GM19023 (cell line): Measurements from ENCODE around the gene TUBA1A.
"Not testable (repeated sequence)": the region's sequence is repeated elsewhere in the genome, so short reads cannot be mapped to it uniquely, and the experiment has no call there.

Experiments
- ATAC-seq: cut with Tn5 transposase; IDR thresholded peaks from one replicate; pipeline ENCODE4 v1.9.1; 2021; ENCODE audit warnings: mild to moderate bottlenecking, moderate library complexity; ENCODE audit not compliant: unreplicated experiment

TUBA1A gene

DNA sequence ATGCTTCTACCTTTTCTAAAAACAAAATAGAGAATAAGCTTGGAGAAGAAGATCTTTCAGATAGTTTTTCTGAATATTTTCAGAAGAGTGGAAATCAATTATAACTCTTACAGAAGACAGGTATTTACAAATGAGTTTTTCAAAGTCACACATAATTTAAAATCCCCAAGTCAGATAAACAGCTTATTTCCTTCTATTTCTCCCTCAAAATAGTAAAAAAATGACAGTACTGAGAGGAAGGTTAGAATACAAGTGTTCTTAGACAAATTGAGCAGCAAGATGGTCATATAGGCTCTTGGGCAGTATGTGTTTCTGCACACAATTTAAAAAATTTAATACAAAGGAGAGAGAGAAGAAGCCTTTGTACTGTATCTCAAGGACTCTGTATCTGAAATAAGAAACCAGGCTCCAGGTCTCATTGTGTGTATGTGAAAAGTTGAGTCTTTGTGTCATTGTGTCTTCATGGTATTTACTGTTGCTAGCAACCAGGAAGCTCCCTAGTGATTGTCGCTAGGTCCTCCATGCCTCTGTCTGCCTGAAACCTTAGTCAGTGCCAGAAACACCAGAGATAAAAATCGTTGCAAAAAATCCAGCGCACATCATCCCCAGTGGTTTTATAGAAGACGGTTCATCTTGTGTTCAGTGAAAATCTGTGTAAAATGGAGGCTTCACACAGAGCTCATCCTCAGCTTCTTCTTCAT is 12.9 kb upstream of the TUBA1A start:
- ATAC-seq: no peak

DNA sequence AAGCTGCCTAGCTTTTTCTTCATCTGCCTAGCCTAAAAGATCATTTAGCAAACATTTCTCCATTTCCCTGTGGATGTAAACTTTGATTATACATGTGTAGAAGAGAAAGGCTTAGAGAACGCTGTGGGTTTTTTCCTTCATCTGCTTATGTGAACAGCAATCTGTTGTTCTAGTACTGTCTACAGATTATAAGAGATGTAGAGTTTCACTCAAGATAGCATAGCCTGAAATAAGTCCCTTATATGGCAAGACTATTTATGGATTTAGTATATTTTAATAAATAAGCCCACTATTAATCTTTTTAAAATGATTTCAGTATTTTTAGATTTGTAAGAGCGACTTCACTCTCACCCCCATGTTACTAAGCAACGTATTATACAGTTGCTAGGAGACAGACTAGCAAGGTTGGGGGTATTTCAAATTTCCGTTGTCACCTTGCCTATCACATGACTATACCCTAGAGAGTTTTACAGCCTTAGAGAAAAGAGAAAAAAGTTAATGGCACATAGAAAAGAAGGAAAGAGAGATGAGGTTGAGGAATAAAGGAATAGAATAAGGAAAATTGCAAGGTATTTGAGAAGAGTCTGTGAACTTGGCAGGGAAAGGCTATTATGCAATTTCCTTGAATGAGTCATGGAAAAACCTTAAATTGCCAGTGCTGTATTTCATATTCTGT is 12.2 kb upstream of the TUBA1A start:
- ATAC-seq: no peak

DNA sequence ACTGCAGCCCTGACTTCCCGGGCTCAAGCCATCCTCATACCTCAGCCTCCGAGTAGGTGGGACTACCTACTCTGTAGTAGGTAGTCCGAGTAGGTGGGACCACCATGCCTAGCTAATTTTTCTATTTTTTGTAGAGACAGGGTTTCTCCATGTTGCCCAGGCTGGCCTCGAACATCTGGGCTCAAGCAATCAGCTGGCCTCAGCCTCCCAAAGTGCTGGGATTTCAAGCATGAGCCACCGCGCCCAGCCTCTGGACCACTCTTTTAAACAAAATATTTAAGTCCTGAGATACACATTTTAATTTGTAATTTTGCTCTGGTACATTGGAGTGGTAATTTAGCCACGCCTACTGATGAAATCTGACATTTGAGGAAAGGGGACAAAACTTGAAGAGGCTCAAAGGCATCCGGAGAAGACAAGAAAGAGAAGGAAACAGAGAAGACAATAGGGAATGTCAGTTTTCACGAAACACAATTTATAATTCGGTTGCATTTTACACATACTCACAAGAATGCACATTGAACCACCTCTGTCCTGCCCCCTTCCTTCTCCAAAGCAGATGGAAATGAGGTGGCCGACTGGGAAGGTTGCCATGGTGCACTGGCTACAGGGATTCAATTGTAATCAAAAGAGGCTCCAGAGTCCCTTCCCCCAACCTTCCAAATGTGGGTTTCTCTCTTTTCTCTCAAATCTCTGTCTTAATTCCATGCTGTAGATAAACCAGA is 9.7 kb upstream of the TUBA1A start:
- ATAC-seq: no peak

DNA sequence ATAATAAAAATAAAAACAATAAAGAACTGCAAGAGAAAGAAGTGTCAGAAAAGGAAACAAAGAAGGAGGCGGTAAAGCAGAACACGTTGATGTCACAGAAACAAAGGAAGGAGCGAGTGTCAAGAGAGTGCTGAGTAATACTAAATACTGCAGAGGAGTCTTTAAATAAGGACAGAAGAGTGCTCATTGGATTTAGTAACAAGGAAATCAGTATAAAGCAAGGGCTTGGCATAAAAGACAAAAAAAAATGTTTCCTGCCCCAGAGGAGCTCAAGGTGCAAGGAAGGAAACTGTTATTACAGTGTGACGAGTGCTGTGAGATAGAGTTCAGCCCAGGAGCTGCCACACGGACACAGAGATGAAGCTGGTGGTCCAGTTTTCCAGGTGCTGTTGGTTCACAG is 8.4 kb upstream of the TUBA1A start:
- ATAC-seq: no peak

DNA sequence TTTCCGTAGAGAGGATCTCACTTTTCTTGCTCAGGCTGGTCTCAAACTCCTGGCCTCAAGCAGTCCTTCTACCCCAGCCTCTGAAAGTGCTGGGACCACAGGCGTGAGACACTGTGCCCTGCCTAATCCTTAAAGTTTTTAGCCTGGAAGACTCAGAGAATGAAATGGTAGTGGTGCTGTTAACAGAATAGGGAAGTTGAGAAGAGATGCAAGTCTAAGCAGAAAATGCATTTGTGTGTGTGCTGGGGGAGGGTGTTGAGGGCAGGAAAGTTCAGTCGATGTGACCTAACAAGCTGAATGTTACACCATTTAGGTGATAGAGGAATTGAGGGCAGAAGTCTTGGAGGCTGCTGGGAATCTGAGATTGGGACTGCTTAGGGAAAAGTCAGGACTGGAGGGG is 6.9 kb upstream of the TUBA1A start:
- no peak for ATAC-seq

DNA sequence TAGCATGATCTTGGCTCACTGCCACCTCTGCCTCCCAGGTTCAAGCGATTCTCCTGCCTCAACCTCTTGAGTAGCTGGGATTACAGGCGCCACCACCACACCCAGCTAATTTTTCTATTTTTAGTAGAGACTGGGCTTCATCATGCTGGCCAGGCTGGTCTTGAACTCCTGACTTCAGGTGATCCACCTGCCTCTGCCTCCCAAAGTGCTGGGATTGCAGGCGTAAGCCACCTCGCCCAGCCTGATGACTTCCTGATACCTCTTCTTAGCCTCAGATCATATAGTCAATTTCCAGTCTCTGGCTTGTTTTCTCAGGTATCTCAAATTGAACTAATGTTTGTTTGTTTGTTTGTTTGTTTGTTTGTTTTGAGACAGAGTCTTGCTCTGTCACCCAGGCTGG is 4.9 kb upstream of the TUBA1A start:
- ATAC-seq: not testable (repeated sequence)

DNA sequence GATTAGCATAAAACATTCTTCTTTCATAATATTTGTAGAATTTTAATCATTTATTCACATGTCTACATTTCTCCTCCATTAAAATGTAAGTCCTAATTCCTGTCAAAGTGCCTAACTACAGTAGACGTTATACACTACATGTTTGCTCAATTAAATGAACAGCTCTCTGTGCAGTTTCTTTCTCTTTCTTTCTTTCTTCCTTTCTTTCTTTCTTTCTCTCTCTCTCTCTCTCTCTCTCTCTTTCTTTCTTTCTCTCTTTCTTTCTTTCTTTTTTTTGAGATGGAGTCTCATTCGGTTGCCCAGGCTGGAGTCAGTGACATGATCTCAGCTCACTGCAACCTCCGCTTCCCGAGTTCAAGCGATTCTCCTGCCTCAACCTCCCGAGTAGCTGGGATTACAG is 2.6 kb upstream of the TUBA1A start:
- not testable (repeated sequence) for ATAC-seq

DNA sequence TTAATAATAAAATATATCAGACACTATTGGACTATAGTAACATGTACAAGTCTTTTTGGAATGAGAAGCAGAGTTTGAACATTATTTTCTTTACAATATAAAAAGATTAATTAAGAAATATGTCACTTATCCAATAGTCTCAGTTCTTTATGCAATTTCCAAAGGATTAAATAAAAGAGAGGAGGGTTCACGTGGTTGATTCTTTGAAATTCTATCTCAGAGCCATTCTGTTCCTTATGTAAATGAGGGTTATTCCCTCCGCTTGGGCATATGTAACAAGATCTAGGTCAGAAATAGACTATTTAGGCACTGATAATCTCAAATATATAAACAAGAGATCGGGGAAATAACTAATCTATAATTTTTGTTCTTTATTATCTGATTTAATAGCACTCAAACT is 2.1 kb upstream of the TUBA1A start:
- no peak for ATAC-seq

DNA sequence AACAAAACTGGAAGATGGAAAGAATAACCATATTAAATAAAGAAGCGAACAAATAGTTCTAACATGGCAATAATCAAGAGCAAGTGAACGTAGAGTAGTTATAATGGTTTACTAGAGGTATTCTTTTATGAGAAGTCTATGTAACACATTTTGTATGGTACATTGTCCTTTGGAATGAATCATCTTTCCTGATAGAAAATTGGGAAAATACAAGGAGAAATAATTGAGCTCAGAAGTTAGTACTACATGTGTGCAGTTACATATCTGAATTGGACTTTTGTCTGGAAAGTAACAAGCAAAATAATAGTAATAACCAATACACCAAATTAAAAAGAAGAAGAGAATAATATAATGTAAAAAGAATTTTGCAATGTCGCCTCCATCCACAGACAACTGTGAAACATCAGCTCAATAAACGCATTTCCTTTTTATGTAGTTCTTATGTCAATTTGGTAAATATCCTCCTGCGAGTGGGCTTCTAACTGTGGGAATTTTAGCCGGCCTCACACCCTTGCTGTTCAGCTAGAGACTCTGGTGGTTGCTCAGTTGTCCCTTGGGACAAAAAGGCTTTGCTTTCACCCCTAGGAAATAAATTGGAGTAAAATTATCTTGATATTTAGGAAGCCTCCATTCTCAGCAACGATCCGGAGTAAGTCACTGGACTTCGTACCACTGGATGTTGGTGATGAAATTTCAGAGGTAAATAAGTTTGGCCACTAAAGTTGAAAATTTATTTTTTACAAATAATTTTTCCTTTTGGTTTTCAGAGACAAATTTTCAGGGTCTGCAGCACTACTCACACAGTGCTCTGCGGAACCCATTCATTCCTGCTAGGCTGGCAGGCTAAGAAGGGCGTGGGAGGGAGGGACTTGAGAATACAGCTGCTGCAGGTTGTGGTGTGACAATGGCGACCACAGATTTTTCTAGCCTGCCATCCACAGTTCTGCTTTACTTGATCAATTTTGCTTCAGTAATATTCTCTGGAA is 1.1 kb upstream of the TUBA1A start:
- no peak for ATAC-seq

DNA sequence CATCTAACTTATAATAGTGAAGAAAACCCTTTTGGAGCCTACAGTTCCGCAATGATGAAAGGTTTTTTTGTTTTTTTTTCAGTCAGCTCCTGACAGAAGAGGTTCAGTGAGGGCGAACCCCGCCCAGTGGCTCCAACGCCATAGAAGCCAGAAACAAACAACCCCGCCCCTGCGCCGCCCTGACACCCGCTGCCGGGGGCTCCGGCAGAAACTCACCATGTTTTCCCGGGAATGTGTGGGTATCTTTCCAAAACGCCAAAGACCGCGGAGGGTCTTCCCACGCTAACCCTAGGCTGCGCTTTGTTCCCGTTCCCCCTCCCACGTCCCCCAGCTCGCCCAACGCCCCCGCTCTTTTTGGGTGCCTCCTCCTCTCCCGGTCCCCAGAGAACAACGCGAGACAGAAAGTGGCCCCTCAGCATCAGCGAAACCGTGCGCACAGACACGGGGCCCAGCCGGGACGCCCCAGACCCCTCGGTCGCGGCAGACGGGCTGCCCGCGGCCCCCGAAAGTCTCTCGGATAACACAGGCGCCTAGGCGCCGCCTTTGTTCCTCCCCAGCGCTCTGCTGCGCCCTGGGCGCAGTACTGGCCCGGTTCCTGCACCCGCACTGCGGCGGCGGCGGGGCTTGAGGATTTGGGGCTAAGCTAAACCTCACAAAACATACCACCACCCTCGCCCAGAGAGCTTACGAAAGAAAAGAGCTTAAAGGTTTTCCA is 522 bp downstream of the TUBA1A start:
- peak; percentile 50 for ATAC-seq

DNA sequence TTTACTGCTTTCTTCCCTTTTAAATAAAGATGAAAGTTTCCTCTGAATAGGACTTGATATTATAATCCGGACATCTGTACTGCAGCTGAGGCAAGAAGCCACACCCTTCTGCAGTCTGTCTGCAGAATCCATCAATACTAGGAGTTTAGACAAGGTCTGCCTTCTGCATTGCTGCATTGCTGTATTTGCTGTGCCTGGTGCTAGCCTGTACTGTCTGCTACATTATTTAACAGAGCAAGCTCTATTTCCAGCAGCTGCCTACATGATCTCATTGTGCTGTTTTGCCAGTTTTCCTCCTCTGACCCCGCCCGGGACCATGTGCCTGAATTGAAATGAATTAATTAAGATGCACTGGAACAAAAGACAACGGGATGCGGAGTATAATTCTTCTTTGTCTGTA is 1.7 kb downstream of the TUBA1A start:
- ATAC-seq: no peak

DNA sequence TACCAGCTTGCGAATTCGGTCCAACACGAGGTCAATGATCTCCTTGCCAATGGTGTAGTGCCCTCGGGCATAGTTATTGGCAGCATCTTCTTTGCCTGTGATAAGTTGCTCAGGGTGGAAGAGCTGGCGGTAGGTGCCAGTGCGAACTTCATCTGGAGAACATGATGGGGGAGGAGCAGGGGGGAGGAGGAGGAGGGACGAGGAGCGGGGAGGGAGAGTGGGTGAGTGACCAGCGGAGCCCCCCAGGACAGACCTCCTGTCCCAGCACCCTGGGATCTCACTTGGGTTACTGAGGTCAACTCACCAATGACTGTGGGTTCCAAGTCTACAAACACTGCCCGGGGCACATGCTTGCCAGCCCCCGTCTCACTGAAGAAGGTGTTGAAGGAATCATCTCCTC is 2.6 kb downstream of the TUBA1A start:
- not testable (repeated sequence) for ATAC-seq

DNA sequence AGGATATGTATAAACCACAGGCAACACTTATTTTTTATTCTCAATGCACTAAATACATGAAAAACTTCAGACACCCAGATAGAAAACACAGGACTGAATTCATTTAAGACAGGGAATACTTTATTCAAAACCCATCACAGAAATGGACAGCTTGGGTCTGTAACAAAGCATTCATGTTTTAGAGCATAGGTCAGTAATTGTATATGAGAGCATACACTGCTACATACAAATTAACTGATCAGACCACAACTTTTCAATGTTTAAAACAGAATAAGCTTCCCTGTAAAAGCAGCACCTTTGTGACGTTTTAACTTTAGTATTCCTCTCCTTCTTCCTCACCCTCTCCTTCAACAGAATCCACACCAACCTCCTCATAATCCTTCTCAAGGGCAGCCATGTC is 4.2 kb downstream of the TUBA1A start:
- ATAC-seq: not testable (repeated sequence)

DNA sequence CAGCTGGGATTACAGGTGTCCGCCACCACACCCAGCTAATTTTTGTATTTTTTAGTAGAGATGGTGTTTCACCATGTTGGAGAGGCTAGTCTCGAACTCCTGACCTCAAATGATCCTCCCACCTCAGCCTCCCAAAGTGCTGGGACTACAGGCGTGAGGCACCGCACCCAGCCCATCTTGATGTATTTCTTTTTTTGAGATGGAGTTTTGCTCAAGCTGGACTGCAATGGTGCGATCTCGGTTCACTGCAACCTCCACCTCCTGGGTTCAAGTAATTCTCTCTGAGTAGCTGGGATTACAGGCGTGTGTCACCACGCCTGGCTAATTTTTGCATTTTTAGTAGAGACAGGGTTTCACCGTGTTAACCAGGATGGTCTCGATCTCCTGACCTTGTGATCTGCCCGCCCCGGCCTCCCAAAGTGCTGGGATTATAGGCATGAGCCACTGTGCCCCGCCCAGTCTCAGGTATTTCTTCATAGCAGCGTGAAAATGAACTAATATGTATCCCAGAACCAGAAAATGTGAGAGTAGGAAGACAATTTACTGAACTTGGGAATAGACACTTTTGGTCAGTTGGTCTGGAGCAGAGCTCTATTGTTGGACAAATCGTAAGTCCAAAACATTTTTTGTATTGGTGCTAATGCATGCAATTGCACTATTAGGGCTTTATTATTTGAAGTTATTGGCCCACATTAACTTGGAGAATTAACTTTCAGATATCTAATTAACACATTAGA is 5.5 kb downstream of the TUBA1A start:
- not testable (repeated sequence) for ATAC-seq

DNA sequence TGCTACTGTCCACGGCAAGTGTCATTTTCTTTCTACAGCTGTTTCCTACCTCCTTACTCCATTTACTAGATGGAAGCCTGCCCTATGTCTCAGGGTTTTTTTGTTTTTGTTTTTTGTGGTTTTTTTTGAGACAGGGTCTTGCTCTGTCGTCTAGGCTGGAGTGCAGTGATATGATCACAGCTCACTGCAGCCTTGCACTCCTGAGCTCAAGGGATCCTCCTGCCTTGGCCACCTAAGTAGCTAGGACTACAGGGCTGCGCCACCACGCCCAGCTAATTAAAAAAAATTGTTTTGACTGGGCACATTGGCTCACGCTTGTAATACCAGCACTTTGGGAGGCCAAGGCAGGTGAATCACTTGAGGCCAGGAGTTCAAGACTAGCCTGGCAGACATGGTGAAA is 14.7 kb downstream of the TUBA1A start:
- ATAC-seq: no peak

DNA sequence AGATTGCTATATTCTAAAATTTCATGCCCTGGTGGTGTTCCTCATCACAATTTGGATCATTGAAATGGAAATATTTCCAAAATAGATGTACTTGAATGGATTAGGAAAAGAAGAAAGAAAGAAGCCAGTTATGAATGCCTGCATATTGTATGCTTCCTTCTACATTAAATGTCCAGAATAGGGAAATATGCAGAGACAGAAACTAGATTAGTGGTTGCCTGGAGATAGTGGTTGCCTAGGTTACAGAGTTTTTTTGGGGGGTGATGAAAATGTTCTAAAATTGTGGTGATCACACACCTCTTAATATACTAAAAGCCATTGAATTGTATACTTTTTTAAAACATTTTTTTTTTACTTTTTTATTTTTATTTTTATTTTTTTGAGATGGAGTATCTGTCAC is 18.0 kb downstream of the TUBA1A start:
- no peak for ATAC-seq

DNA sequence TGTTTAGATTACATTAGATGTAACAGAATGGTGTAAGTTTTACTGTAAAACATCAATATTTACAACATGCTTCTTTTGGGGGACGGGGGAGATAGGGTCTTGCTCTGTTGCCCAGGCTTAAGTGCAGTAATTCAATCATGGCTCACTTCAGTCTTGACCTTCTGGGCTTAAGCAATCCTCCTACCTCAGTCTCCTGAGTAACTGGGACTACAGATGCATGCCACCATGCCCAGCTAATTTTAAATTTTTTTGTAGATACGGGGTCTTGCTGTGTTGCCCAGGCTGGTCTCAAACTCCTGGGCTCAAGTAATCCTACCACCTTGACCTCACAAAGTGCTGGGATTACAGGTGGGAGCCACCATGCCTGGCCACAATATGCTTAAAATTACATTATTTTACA is 23.8 kb downstream of the TUBA1A start:
- ATAC-seq: no peak

DNA sequence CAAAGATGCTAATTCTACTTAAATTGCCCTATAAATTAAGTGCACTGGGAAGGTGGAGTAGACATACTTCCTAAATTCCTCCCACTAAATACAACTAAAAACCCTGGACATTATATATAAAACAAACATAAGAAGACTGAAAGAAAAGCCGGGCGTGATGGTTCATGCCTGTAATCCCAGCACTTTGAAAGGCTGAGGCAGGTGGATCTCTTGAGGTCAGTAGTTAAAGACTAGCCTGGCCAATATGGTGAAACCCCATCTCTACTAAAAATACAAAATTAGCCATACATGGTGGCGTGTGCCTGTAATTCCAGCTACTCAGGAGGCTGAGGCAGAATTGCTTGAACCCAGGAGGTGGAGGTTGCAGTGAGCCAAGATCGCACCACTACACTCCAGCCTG is 27.0 kb downstream of the TUBA1A start:
- not testable (repeated sequence) for ATAC-seq

DNA sequence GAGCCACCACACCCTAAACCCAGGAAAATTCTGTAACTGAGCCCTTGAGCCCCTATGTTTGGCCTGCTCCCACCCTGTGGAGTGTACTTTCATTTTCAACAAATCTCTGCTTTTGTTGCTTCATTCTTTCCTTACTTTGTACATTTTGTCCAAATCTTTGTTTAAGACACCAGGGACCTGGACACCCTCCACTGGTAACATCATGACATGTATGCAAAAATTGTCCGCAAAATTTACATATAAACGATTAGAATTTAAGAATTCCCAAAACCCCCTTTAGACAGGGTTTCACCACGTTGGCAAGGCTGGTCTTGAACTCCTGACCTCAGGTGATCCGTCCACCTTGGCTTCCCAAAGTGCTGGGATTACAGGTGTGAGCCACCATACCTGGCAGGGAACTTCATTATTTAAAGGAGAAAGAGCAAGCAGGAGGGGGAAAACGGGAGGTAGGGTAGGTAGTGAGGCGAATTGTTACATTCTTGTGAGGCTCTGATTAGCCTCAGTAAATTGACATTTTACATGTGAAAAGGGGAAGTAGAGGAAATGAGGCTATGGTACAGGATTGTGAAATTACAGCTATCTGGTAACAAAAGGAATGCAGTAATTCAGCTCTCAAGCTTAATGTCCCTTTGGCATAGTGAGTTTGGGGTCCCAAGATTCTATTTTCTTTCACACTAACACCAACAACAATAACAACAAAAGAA is 27.6 kb downstream of the TUBA1A start:
- ATAC-seq: no peak
